Measurements from ENCODE around the gene VAV2. TPM values are rescaled to one million over a fixed set of nuclear protein-coding genes. Genes with fewer than 3 reads are reported as not detected.
A peak's percentile ranks its signal among the peaks of the same experiment; 100 is the strongest.

Gene VAV2
- total RNA-seq, 4 donors from 2014 or later = 15.0 to 25.7 (median 20.5) TPM

DNA sequence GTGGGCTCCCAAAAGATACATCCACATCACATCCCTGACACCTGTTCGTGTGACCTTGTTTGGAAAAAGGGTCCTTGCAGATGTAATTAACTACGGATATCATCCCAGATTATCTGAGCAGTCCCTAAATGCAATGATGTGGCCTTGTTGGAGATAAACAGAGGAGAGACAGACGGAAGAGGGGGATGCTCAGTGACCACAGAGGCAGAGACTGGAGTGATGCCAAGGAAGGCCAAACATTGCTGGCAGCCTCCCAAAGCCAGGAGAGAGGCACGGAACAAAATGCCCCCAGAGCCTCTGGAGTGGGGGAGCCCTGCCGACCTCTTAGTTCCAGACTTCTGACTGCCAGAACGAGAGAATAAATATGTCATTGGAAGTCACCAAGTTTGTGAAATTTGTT lies 15.0 kb upstream of the VAV2 start:
- Histone ChIP-seq H3K4me1 (peaks cover 0 to 13% of the 10 kb centered on the region in 2 donors), H3K4me3 (replicated peaks in 1 of 3) (no peak overlapping the region), H3K36me3 (no peaks in the 10 kb centered on the region), H3K27me3 (no peaks in the 10 kb centered on the region), H3K9me3 (no peaks in the 10 kb centered on the region), H3K27ac (no peak overlapping the region)
- TF ChIP-seq POLR2A (IDR thresholded peaks at IDR 0.05) = no peak
- TF ChIP-seq, protein P1, sequence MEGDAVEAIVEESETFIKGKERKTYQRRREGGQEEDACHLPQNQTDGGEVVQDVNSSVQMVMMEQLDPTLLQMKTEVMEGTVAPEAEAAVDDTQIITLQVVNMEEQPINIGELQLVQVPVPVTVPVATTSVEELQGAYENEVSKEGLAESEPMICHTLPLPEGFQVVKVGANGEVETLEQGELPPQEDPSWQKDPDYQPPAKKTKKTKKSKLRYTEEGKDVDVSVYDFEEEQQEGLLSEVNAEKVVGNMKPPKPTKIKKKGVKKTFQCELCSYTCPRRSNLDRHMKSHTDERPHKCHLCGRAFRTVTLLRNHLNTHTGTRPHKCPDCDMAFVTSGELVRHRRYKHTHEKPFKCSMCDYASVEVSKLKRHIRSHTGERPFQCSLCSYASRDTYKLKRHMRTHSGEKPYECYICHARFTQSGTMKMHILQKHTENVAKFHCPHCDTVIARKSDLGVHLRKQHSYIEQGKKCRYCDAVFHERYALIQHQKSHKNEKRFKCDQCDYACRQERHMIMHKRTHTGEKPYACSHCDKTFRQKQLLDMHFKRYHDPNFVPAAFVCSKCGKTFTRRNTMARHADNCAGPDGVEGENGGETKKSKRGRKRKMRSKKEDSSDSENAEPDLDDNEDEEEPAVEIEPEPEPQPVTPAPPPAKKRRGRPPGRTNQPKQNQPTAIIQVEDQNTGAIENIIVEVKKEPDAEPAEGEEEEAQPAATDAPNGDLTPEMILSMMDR (IDR thresholded peaks at IDR 0.05) = no peak
- peak; percentile 75 to 81 for DNase-seq
- intact Hi-C loops (cut with DNase I) = no loop called here
- 31 to 32% methylated on average over 6 of the region's 6 CpGs for WGBS, 2 donors

DNA sequence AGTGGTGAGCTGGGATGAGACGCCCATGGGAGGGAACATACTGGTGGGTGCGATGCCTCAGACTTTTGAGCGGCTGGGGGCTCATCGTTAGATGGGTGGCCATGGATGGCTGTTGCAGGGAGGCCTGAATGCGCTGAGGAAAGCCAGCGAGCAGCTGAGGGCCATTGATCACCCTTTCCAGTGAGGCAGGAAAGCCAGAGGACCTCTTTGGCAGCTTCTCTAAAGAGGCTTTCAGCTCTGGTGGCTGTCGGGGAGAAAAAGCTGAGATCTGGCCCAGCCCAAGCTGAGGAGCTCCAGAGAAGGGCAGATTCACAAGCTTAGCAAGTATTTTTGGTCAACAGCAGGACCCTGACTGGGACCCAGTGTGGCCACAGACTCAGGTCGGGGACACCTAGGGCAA lies 13.3 kb upstream of the VAV2 start:
- peak; percentile 41 to 57 for DNase-seq
- 50 to 72% methylated on average over 2 to 8 of the region's 8 CpGs for WGBS, 2 donors
- intact Hi-C loops (cut with DNase I) = no loop called here
- no peaks in the 10 kb centered on the region for H3K36me3 ChIP-seq
- H3K27ac ChIP-seq = no peak overlapping the region
- TF ChIP-seq, protein P1 (IDR thresholded peaks at IDR 0.05) = no peak
- TF ChIP-seq POLR2A (IDR thresholded peaks at IDR 0.05) = no peak
- H3K4me3 ChIP-seq (replicated peaks in 1 of 3) = no peak overlapping the region
- no peaks in the 10 kb centered on the region for H3K27me3 ChIP-seq
- peaks cover 0 to 7% of the 10 kb centered on the region in 2 donors for H3K4me1 ChIP-seq
- no peaks in the 10 kb centered on the region for H3K9me3 ChIP-seq

DNA sequence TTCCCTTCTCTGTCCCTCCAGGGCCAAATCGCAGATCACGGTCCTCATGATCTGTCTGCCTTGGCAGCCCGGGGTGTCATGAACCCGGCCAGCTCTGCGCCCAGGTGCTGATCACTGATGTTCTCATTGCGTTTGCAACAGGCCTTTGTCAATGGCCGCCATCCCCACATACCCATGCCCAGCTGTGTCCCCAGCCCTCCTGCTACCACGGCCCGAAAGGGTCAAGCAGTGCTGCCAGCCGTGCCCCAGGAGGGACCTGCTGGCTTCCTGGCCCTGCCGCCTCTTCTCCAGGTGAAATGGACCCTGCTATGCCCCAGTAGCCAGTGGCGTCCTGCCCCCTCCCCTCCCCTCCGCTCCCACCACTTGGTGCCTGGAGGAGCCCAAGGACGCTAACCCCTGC lies 12.8 kb upstream of the VAV2 start:
- TF ChIP-seq POLR2A (IDR thresholded peaks at IDR 0.05) = no peak
- TF ChIP-seq, protein P1 (IDR thresholded peaks at IDR 0.05) = no peak
- Histone ChIP-seq H3K9me3 (no peaks in the 10 kb centered on the region), H3K4me3 (replicated peaks in 1 of 3) (no peak overlapping the region), H3K27ac (no peak overlapping the region), H3K36me3 (no peaks in the 10 kb centered on the region), H3K27me3 (no peaks in the 10 kb centered on the region), H3K4me1 (peaks cover 0 to 7% of the 10 kb centered on the region in 2 donors)
- intact Hi-C loops (cut with DNase I) = no loop called here
- no peak for DNase-seq
- 82 to 84% methylated on average over 10 to 11 of the region's 14 CpGs for WGBS, 2 donors

DNA sequence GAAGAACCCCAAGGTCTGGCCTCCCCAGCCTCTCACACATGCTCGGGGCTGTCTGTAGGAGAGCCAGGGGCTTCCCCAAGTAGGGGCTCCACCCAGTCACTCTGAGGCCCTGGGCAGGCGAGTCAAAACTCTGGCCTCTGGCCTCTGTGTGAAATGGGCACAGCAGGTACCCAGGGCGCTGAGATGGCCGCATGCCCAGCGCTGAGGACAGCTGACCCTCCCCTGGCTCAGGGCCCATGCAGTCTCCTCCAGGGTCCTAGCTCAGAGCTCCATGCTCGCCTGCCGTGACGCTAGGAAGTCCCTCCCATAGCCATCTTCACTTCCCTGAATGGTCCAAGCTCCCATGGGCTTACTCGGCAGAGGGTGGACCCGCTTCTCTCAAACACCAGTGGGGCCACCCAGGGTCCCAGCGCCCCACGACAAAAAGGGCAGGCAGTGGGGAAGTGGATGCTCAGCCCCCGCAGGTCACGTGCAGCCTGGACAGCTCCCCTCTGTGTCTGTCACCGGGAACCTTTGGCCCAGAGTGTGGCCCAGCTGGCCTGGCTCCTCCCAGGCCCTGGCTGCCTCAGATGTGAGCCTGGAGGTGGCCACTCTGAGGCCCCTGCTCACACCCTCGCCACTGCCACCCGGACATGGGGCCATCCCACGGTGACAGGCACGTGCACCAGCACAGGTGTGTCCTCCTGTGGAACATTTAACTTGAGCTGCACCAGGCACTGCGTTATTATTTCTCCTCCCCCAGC lies 12.2 kb upstream of the VAV2 start:
- Histone ChIP-seq H3K4me3 (replicated peaks in 1 of 3) (no peak overlapping the region), H3K36me3 (no peaks in the 10 kb centered on the region), H3K27ac (no peak overlapping the region), H3K27me3 (no peaks in the 10 kb centered on the region), H3K4me1 (peaks cover 0 to 7% of the 10 kb centered on the region in 2 donors), H3K9me3 (no peaks in the 10 kb centered on the region)
- TF ChIP-seq, protein P1 (IDR thresholded peaks at IDR 0.05) = no peak
- no peak for TF ChIP-seq POLR2A (IDR thresholded peaks at IDR 0.05)
- WGBS, 2 donors = 81 to 82% methylated on average over 3 to 7 of the region's 20 CpGs
- DNase-seq = no peak
- intact Hi-C loops (cut with DNase I) = no loop called here

DNA sequence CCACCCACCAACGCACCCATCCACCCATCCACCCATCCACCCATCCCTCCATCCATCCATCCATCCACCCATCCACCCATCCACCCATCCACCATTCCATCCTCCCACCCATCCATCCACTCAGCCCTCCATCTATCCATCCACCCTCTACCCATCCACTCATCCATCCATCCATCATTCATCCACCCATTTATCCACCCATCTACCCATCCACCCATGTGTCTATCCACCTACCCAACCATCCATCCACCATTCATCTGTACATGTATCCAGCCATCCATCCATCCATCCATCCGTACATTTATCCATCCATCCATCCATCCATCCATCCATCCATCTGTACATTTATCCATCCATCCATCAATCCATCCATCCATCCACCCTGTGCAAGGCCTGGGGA lies 11.1 kb upstream of the VAV2 start:
- peaks cover 0 to 7% of the 10 kb centered on the region in 2 donors for H3K4me1 ChIP-seq
- H3K9me3 ChIP-seq = no peaks in the 10 kb centered on the region
- no peaks in the 10 kb centered on the region for H3K27me3 ChIP-seq
- intact Hi-C loops (cut with DNase I) = no loop called here
- H3K36me3 ChIP-seq = no peaks in the 10 kb centered on the region
- no peak overlapping the region for H3K27ac ChIP-seq
- 82 to 97% methylated on average over 1 to 2 of the region's 2 CpGs for WGBS, 2 donors
- no peak for TF ChIP-seq POLR2A (IDR thresholded peaks at IDR 0.05)
- TF ChIP-seq, protein P1 (IDR thresholded peaks at IDR 0.05) = no peak
- no peak overlapping the region for H3K4me3 ChIP-seq (replicated peaks in 1 of 3)
- no peak for DNase-seq
